ENCODE data around the gene ANGPTL2.

DNA sequence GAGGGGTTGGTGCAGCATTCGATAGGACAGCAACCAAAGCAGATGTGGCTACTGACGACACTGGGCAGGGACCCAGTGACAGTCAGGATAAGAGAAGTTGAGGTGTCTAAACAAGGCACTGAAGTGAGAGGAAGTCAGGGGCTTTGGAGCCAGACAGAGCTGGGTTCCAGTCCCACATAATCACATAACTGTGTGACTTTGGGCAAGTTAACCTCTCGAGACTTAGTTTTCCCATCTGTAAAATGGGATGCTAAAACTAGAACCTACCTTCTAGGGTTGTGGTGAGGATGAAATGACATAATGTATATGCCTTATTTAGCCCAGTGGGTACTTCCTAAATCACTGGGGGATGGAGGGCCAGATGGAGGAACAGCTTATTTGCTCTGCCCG lies 3.1 kb downstream of the ANGPTL2 start:
- TF ChIP-seq, protein P1, sequence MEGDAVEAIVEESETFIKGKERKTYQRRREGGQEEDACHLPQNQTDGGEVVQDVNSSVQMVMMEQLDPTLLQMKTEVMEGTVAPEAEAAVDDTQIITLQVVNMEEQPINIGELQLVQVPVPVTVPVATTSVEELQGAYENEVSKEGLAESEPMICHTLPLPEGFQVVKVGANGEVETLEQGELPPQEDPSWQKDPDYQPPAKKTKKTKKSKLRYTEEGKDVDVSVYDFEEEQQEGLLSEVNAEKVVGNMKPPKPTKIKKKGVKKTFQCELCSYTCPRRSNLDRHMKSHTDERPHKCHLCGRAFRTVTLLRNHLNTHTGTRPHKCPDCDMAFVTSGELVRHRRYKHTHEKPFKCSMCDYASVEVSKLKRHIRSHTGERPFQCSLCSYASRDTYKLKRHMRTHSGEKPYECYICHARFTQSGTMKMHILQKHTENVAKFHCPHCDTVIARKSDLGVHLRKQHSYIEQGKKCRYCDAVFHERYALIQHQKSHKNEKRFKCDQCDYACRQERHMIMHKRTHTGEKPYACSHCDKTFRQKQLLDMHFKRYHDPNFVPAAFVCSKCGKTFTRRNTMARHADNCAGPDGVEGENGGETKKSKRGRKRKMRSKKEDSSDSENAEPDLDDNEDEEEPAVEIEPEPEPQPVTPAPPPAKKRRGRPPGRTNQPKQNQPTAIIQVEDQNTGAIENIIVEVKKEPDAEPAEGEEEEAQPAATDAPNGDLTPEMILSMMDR (IDR thresholded peaks at IDR 0.05) = no peak
- TF ChIP-seq POLR2AphosphoS5 (IDR thresholded peaks at IDR 0.05) = no peak
- no peak for TF ChIP-seq EP300 (IDR thresholded peaks at IDR 0.05)
